22Rv1 (cell line): Measurements from ENCODE around the gene HDAC6.

Source experiments
- ZFX ChIP-seq: fragments of 450-650 bp; IDR thresholded peaks from 2 replicates; pipeline ENCODE4 v1.6.1; 2017; ENCODE audit warnings: antibody characterized with exemption, borderline replicate concordance
- TF ChIP-seq, protein P1 (sequence below): fragments of 450-650 bp; IDR thresholded peaks from 2 replicates; pipeline ENCODE4 v1.5.1; 2017; ENCODE audit warnings: mild to moderate bottlenecking

DNA sequence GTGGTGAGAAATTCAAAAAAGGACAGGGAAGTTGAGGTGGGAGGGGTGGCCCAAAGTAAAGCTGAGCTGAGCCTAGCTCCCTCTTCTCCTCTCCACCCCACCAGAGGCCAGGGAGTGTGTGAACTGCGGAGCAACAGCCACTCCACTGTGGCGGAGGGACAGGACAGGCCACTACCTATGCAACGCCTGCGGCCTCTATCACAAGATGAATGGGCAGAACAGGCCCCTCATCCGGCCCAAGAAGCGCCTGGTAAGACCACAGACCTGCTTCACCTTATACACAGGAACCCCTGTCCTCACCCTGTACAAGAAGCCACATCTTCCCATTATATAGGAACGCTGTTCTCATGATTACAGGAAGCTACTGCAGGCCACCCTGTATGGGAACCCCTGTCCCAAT, 9.6 kb upstream of the HDAC6 start:
- TF ChIP-seq, protein P1, sequence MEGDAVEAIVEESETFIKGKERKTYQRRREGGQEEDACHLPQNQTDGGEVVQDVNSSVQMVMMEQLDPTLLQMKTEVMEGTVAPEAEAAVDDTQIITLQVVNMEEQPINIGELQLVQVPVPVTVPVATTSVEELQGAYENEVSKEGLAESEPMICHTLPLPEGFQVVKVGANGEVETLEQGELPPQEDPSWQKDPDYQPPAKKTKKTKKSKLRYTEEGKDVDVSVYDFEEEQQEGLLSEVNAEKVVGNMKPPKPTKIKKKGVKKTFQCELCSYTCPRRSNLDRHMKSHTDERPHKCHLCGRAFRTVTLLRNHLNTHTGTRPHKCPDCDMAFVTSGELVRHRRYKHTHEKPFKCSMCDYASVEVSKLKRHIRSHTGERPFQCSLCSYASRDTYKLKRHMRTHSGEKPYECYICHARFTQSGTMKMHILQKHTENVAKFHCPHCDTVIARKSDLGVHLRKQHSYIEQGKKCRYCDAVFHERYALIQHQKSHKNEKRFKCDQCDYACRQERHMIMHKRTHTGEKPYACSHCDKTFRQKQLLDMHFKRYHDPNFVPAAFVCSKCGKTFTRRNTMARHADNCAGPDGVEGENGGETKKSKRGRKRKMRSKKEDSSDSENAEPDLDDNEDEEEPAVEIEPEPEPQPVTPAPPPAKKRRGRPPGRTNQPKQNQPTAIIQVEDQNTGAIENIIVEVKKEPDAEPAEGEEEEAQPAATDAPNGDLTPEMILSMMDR: no peak
- no peak for TF ChIP-seq ZFX
